HG03103 (cell line): ENCODE measurements around the gene PSG3.
"Not testable (repeated sequence)": the region's sequence is repeated elsewhere in the genome, so short reads cannot be mapped to it uniquely, and the experiment has no call there.

ENCODE experiments used
- ATAC-seq: cut with Tn5 transposase; IDR thresholded peaks from one replicate; pipeline ENCODE4 v1.9.1; 2021; ENCODE audit warnings: low read depth; ENCODE audit not compliant: unreplicated experiment

PSG3 gene

GRCh38 chr19:42740381-42740780 lies at the start of gene PSG3:
PSG3 (minus strand) TSS chr19:42740481; CDS start chr19:42740384, 97 bp downstream.
- ATAC-seq = not testable (repeated sequence)

- ATAC-seq = not testable (repeated sequence)
These were observed 48.5 kb upstream of the PSG3 start for GRCh38 chr19:42788766-42789165.

- not testable (repeated sequence) for ATAC-seq
These were observed 47.5 kb upstream of the PSG3 start for GRCh38 chr19:42787766-42788165.

GRCh38 chr19:42776750-42777612 lies 36.7 kb upstream of the PSG3 start:
- not testable (repeated sequence) for ATAC-seq

GRCh38 chr19:42774510-42775158 lies 34.4 kb upstream of the PSG3 start:
- ATAC-seq = not testable (repeated sequence)

GRCh38 chr19:42767319-42767718 lies 27.0 kb upstream of the PSG3 start:
- not testable (repeated sequence) for ATAC-seq

- ATAC-seq = not testable (repeated sequence)
These were observed 26.6 kb upstream of the PSG3 start for GRCh38 chr19:42766871-42767270.

- ATAC-seq = no peak
These were observed 24.6 kb upstream of the PSG3 start for GRCh38 chr19:42764836-42765235.

GRCh38 chr19:42762789-42763188 lies 22.5 kb upstream of the PSG3 start:
- ATAC-seq = no peak

- not testable (repeated sequence) for ATAC-seq
These were observed 21.6 kb upstream of the PSG3 start for GRCh38 chr19:42761924-42762295.

GRCh38 chr19:42760954-42761923 lies 21.0 kb upstream of the PSG3 start:
- not testable (repeated sequence) for ATAC-seq

- ATAC-seq = not testable (repeated sequence)
These were observed 18.4 kb upstream of the PSG3 start for GRCh38 chr19:42758667-42759066.

GRCh38 chr19:42752246-42752645 lies 12.0 kb upstream of the PSG3 start:
- not testable (repeated sequence) for ATAC-seq

- ATAC-seq = not testable (repeated sequence)
These were observed 1.7 kb upstream of the PSG3 start for GRCh38 chr19:42741726-42742607.

- ATAC-seq = not testable (repeated sequence)
These were observed 2.7 kb downstream of the PSG3 start for GRCh38 chr19:42737581-42738011.

- ATAC-seq = not testable (repeated sequence)
These were observed 11.9 kb downstream of the PSG3 start for GRCh38 chr19:42728341-42728740.

- not testable (repeated sequence) for ATAC-seq
These were observed 26.3 kb downstream of the PSG3 start for GRCh38 chr19:42714000-42714399.

GRCh38 chr19:42712753-42713152 lies 27.5 kb downstream of the PSG3 start:
- ATAC-seq = not testable (repeated sequence)

- not testable (repeated sequence) for ATAC-seq
These were observed 29.3 kb downstream of the PSG3 start for GRCh38 chr19:42710986-42711385.
